ENCODE data around the gene UGT1A3.

DNA sequence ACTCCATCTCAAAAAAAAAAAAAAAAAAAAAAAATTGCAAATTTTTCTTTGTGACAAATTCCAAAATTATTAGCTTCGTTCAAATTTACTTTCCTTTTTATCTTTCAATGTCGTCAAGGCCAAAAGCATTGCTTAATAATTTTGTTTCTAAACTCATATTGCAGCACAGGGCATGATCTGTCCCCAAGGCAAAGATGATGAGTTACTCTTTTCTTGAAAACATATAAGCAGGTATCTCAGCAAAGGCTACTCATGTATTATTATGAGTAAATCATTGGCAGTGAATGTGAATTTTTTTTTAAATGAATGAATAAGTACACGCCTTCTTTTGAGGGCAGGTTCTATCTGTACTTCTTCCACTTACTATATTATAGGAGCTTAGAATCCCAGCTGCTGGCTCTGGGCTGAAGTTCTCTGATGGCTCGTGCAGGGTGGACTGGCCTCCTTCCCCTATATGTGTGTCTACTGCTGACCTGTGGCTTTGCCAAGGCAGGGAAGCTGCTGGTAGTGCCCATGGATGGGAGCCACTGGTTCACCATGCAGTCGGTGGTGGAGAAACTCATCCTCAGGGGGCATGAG lies 47.2 kb upstream of the UGT1A3 start, which contains the start of gene UGT1A7:
- TF ChIP-seq YY1 (IDR thresholded peaks at IDR 0.05) = no peak
- TF ChIP-seq, protein P1, sequence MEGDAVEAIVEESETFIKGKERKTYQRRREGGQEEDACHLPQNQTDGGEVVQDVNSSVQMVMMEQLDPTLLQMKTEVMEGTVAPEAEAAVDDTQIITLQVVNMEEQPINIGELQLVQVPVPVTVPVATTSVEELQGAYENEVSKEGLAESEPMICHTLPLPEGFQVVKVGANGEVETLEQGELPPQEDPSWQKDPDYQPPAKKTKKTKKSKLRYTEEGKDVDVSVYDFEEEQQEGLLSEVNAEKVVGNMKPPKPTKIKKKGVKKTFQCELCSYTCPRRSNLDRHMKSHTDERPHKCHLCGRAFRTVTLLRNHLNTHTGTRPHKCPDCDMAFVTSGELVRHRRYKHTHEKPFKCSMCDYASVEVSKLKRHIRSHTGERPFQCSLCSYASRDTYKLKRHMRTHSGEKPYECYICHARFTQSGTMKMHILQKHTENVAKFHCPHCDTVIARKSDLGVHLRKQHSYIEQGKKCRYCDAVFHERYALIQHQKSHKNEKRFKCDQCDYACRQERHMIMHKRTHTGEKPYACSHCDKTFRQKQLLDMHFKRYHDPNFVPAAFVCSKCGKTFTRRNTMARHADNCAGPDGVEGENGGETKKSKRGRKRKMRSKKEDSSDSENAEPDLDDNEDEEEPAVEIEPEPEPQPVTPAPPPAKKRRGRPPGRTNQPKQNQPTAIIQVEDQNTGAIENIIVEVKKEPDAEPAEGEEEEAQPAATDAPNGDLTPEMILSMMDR (IDR thresholded peaks at IDR 0.05; ENCODE audit: low read depth, low read length, missing input control) = no peak
- TF ChIP-seq, protein P2, sequence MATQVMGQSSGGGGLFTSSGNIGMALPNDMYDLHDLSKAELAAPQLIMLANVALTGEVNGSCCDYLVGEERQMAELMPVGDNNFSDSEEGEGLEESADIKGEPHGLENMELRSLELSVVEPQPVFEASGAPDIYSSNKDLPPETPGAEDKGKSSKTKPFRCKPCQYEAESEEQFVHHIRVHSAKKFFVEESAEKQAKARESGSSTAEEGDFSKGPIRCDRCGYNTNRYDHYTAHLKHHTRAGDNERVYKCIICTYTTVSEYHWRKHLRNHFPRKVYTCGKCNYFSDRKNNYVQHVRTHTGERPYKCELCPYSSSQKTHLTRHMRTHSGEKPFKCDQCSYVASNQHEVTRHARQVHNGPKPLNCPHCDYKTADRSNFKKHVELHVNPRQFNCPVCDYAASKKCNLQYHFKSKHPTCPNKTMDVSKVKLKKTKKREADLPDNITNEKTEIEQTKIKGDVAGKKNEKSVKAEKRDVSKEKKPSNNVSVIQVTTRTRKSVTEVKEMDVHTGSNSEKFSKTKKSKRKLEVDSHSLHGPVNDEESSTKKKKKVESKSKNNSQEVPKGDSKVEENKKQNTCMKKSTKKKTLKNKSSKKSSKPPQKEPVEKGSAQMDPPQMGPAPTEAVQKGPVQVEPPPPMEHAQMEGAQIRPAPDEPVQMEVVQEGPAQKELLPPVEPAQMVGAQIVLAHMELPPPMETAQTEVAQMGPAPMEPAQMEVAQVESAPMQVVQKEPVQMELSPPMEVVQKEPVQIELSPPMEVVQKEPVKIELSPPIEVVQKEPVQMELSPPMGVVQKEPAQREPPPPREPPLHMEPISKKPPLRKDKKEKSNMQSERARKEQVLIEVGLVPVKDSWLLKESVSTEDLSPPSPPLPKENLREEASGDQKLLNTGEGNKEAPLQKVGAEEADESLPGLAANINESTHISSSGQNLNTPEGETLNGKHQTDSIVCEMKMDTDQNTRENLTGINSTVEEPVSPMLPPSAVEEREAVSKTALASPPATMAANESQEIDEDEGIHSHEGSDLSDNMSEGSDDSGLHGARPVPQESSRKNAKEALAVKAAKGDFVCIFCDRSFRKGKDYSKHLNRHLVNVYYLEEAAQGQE (IDR thresholded peaks at IDR 0.05) = no peak
- TF ChIP-seq, protein P3, sequence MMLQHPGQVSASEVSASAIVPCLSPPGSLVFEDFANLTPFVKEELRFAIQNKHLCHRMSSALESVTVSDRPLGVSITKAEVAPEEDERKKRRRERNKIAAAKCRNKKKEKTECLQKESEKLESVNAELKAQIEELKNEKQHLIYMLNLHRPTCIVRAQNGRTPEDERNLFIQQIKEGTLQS (IDR thresholded peaks at IDR 0.05) = no peak
- no peak for TF ChIP-seq TAF1 (conservative IDR thresholded peaks at IDR 0.05)
- TF ChIP-seq JUND (IDR thresholded peaks at IDR 0.05) = no peak
- no peak for TF ChIP-seq FOXA1 (IDR thresholded peaks at IDR 0.05)
- TF ChIP-seq SP1 (IDR thresholded peaks at IDR 0.05) = no peak
- TF ChIP-seq, protein P4, sequence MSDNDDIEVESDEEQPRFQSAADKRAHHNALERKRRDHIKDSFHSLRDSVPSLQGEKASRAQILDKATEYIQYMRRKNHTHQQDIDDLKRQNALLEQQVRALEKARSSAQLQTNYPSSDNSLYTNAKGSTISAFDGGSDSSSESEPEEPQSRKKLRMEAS (IDR thresholded peaks at IDR 0.05) = no peak
- no peak for TF ChIP-seq RAD21 (IDR thresholded peaks at IDR 0.05)
- TF ChIP-seq, protein P5, sequence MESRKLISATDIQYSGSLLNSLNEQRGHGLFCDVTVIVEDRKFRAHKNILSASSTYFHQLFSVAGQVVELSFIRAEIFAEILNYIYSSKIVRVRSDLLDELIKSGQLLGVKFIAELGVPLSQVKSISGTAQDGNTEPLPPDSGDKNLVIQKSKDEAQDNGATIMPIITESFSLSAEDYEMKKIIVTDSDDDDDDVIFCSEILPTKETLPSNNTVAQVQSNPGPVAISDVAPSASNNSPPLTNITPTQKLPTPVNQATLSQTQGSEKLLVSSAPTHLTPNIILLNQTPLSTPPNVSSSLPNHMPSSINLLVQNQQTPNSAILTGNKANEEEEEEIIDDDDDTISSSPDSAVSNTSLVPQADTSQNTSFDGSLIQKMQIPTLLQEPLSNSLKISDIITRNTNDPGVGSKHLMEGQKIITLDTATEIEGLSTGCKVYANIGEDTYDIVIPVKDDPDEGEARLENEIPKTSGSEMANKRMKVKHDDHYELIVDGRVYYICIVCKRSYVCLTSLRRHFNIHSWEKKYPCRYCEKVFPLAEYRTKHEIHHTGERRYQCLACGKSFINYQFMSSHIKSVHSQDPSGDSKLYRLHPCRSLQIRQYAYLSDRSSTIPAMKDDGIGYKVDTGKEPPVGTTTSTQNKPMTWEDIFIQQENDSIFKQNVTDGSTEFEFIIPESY (IDR thresholded peaks at IDR 0.05) = no peak

Data from liver (tissue), 3 donors.